ENCODE data around the gene C3. TPM values are rescaled to one million over a fixed set of nuclear protein-coding genes. Genes with fewer than 3 reads are reported as not detected.

The C3 gene
- total and polyA plus RNA-seq, 2 of the 13 experiments (the other 11 are each of a cell fraction or from before 2014, with no cell fraction given), result 1,455 to 6,272 TPM

DNA sequence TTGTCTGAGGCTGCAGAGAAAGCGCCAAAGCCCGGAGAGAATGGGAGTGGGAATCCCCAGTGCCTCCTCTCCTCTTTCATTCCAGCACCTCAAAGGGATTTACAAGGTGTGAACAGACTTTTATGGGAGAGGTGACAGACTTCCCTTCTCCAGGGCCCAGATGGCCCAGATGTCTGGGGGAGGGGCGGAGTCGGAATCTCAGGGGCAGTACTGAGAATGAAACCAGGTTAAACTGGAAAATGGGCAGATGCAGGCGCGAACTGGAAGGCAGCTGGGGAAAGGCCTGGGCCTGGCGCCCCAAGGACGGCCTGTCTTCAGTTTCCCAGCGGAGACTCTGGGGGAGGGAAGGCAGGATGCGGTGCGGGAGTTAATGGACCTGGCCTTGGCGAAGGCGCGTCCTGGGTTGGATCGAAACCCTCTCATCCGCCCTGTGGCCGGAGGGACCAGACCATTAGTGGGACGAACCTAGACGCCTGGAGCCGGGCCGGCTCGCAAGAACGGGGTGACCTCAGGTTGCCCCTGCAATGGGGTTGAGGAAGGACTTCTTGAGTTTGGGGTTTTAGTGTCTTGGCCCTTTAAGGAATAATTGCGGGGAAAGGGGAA is 18.4 kb upstream of the C3 start (continued):
- TF ChIP-seq, protein P1, sequence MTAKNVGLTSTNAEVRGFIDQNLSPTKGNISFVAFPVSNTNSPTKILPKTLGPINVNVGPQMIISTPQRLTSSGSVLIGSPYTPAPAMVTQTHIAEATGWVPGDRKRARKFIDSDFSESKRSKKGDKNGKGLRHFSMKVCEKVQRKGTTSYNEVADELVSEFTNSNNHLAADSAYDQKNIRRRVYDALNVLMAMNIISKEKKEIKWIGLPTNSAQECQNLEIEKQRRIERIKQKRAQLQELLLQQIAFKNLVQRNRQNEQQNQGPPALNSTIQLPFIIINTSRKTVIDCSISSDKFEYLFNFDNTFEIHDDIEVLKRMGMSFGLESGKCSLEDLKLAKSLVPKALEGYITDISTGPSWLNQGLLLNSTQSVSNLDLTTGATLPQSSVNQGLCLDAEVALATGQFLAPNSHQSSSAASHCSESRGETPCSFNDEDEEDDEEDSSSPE (CRISPR knock-in tag; IDR thresholded peaks at IDR 0.05), result 0 out of 2 replicates have a peak, but pooled peaks have one; percentile 5
- no peak for TF ChIP-seq ZFP36 (IDR thresholded peaks at IDR 0.05; ENCODE audit: borderline replicate concordance, low read depth, low read length, partially characterized antibody)
- peak; percentile 66 for TF ChIP-seq ZNF629 (CRISPR knock-in tag; conservative IDR thresholded peaks at IDR 0.05)
- TF ChIP-seq ZFX (CRISPR knock-in tag; IDR thresholded peaks at IDR 0.05; ENCODE audit: low read depth), result peak; percentile 66
- TF ChIP-seq, protein P2, sequence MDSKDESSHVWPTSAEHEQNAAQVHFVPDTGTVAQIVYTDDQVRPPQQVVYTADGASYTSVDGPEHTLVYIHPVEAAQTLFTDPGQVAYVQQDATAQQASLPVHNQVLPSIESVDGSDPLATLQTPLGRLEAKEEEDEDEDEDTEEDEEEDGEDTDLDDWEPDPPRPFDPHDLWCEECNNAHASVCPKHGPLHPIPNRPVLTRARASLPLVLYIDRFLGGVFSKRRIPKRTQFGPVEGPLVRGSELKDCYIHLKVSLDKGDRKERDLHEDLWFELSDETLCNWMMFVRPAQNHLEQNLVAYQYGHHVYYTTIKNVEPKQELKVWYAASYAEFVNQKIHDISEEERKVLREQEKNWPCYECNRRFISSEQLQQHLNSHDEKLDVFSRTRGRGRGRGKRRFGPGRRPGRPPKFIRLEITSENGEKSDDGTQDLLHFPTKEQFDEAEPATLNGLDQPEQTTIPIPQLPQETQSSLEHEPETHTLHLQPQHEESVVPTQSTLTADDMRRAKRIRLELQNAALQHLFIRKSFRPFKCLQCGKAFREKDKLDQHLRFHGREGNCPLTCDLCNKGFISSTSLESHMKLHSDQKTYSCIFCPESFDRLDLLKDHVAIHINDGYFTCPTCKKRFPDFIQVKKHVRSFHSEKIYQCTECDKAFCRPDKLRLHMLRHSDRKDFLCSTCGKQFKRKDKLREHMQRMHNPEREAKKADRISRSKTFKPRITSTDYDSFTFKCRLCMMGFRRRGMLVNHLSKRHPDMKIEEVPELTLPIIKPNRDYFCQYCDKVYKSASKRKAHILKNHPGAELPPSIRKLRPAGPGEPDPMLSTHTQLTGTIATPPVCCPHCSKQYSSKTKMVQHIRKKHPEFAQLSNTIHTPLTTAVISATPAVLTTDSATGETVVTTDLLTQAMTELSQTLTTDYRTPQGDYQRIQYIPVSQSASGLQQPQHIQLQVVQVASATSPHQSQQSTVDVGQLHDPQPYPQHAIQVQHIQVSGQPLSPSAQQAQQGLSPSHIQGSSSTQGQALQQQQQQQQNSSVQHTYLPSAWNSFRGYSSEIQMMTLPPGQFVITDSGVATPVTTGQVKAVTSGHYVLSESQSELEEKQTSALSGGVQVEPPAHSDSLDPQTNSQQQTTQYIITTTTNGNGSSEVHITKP (CRISPR knock-in tag; IDR thresholded peaks at IDR 0.05; ENCODE audit: low read depth), result 0 out of 2 replicates have a peak, but pooled peaks have one; percentile 34
- TF ChIP-seq RXRB (CRISPR knock-in tag; IDR thresholded peaks at IDR 0.05; ENCODE audit: borderline replicate concordance), result 0 out of 2 replicates have a peak, but pooled peaks have one; percentile 13
- TF ChIP-seq, protein P3, sequence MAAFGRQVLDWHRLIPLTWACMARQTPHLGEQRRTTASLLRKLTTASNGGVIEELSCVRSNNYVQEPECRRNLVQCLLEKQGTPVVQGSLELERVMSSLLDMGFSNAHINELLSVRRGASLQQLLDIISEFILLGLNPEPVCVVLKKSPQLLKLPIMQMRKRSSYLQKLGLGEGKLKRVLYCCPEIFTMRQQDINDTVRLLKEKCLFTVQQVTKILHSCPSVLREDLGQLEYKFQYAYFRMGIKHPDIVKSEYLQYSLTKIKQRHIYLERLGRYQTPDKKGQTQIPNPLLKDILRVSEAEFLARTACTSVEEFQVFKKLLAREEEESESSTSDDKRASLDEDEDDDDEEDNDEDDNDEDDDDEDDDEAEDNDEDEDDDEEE (CRISPR knock-in tag; IDR thresholded peaks at IDR 0.05), result 0 out of 2 replicates have a peak, but pooled peaks have one; percentile 59
- no peak for TF ChIP-seq ZNF530 (CRISPR knock-in tag; IDR thresholded peaks at IDR 0.05; ENCODE audit: low read depth)
- peak; percentile 43 for TF ChIP-seq ZFY (CRISPR knock-in tag; IDR thresholded peaks at IDR 0.05)
- TF ChIP-seq, protein P4, sequence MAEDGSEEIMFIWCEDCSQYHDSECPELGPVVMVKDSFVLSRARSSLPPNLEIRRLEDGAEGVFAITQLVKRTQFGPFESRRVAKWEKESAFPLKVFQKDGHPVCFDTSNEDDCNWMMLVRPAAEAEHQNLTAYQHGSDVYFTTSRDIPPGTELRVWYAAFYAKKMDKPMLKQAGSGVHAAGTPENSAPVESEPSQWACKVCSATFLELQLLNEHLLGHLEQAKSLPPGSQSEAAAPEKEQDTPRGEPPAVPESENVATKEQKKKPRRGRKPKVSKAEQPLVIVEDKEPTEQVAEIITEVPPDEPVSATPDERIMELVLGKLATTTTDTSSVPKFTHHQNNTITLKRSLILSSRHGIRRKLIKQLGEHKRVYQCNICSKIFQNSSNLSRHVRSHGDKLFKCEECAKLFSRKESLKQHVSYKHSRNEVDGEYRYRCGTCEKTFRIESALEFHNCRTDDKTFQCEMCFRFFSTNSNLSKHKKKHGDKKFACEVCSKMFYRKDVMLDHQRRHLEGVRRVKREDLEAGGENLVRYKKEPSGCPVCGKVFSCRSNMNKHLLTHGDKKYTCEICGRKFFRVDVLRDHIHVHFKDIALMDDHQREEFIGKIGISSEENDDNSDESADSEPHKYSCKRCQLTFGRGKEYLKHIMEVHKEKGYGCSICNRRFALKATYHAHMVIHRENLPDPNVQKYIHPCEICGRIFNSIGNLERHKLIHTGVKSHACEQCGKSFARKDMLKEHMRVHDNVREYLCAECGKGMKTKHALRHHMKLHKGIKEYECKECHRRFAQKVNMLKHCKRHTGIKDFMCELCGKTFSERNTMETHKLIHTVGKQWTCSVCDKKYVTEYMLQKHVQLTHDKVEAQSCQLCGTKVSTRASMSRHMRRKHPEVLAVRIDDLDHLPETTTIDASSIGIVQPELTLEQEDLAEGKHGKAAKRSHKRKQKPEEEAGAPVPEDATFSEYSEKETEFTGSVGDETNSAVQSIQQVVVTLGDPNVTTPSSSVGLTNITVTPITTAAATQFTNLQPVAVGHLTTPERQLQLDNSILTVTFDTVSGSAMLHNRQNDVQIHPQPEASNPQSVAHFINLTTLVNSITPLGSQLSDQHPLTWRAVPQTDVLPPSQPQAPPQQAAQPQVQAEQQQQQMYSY (CRISPR knock-in tag; IDR thresholded peaks at IDR 0.05), result peak; percentile 62
- TF ChIP-seq JUND (CRISPR knock-in tag; IDR thresholded peaks at IDR 0.05), result no peak
- no peak for TF ChIP-seq CREB1 (IDR thresholded peaks at IDR 0.05)
- 0 out of 2 replicates have a peak, but pooled peaks have one; percentile 15 for TF ChIP-seq CREB1 (CRISPR knock-in tag; IDR thresholded peaks at IDR 0.05)
- TF ChIP-seq ZNF136 (CRISPR knock-in tag; IDR thresholded peaks at IDR 0.05; ENCODE audit: low read depth), result no peak
- 0 out of 2 replicates have a peak, but pooled peaks have one; percentile 19 for TF ChIP-seq RFXAP (CRISPR knock-in tag; IDR thresholded peaks at IDR 0.05; ENCODE audit: borderline replicate concordance)
- TF ChIP-seq CREM (IDR thresholded peaks at IDR 0.05), result no peak
- TF ChIP-seq CREM (CRISPR knock-in tag; IDR thresholded peaks at IDR 0.05), result no peak
- TF ChIP-seq KDM5B (CRISPR knock-in tag; IDR thresholded peaks at IDR 0.05; ENCODE audit: borderline replicate concordance), result 0 out of 2 replicates have a peak, but pooled peaks have one; percentile 32
- no peak; the same call in 1 of the 2 replicates for TF ChIP-seq ARNTL (CRISPR knock-in tag; IDR thresholded peaks at IDR 0.05)
- TF ChIP-seq BCL6 (CRISPR knock-in tag; IDR thresholded peaks at IDR 0.05), result no peak
- TF ChIP-seq ZNF749 (CRISPR knock-in tag; IDR thresholded peaks at IDR 0.05; ENCODE audit: borderline replicate concordance), result no peak
